ENCODE measurements around the gene PROM1. TPM values are rescaled to one million over a fixed set of nuclear protein-coding genes. Genes with fewer than 3 reads are reported as not detected.

The PROM1 gene
- total and polyA plus RNA-seq, 9 of the 15 experiments (the other 6 are each of a cell fraction or from before 2014, with no cell fraction given) = 0.05 TPM; not detected in 8

DNA sequence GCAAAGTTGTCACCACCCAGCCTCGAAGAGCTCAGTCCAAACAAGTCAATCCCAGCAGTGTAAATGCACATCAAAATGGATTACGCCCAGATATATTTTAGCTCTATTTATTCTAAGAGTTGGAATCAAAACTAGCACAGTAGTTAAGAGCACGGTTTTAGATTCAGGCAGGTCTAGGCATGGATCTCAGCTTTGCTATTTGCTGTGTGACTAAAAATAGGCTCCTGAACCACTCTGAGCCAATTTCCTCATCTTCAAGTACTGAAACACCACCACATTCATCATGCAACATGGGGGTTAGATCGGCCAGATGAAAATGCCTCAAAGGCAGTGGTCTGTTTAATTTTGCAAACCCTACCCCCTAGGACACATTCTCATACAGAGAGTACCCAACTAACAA lies 65.0 kb downstream of the PROM1 start:
- CTCF ChIA-PET (ENCODE audit: low intra/inter-chr PET ratio) = no interaction called here
- no TSS peak for BruUV-seq (replicated peaks)
- WGBS (ENCODE audit: insufficient coverage, low coverage, missing lambda C conversion rate) = 0% methylated on average over 4 of the region's 4 CpGs
- Histone ChIP-seq H4K20me1 (replicated peaks; ENCODE audit: control insufficient read depth, insufficient read depth, low read length) (no peaks in the 10 kb centered on the region; the same call in 1 of the 2 replicates), H3K27me3 (ENCODE audit: control insufficient read depth in 2 of 2, insufficient read depth in 2 of 2, low read length in 2 of 2) (peaks cover 7 to 22% of the 10 kb centered on the region in 2 experiments; a peak in 4 of 5 replicates), H3K9me3 (replicated peaks; ENCODE audit: control insufficient read depth, insufficient read depth, low read depth, low read length) (no peaks in the 10 kb centered on the region), H2AFZ (ENCODE audit: low read depth, low read length) (no peak overlapping the region), H3K79me2 (ENCODE audit: control insufficient read depth, insufficient read depth, low read length) (no peaks in the 10 kb centered on the region), H3K27ac (ENCODE audit: extremely low read depth, low read depth, low read length) (no peak overlapping the region), H3K4me1 (replicated peaks in 1 of 2; ENCODE audit: control insufficient read depth in 2 of 2, insufficient read depth in 2 of 2, low read length in 2 of 2) (no peaks in the 10 kb centered on the region), H3K36me3 (ENCODE audit: control insufficient read depth, insufficient read depth, low read length) (no peaks in the 10 kb centered on the region), H3K9ac (ENCODE audit: insufficient read depth in 1 of 2, low read depth in 2 of 2, low read length in 2 of 2) (no peak overlapping the region), H3K4me3 (no peak overlapping the region), H3K4me2 (ENCODE audit: insufficient read depth, low read length) (no peak overlapping the region), H3K9me1 (ENCODE audit: control insufficient read depth, insufficient read depth, low read length) (no peaks in the 10 kb centered on the region)
- ATAC-seq = no peak
- intact Hi-C loops (cut with micrococcal nuclease) (no loop called here), in situ Hi-C loops (cut with MboI) (no loop called here)
- POLR2A ChIA-PET = no interaction called here
- no peak for DNase-seq (ENCODE audit: extremely low read depth in 1 of 4, low spot score in 3 of 4)
- no peak for FAIRE-seq
- TF ChIP-seq SP1 (CRISPR knock-in tag; IDR thresholded peaks at IDR 0.05) = no peak
- TF ChIP-seq NCOA2 (IDR thresholded peaks at IDR 0.05; ENCODE audit: partially characterized antibody in 2 of 2) = no peak
- TF ChIP-seq HNRNPK (IDR thresholded peaks at IDR 0.05; ENCODE audit: low read depth, low read length, poor library complexity, severe bottlenecking) = no peak
- TF ChIP-seq, protein P1, sequence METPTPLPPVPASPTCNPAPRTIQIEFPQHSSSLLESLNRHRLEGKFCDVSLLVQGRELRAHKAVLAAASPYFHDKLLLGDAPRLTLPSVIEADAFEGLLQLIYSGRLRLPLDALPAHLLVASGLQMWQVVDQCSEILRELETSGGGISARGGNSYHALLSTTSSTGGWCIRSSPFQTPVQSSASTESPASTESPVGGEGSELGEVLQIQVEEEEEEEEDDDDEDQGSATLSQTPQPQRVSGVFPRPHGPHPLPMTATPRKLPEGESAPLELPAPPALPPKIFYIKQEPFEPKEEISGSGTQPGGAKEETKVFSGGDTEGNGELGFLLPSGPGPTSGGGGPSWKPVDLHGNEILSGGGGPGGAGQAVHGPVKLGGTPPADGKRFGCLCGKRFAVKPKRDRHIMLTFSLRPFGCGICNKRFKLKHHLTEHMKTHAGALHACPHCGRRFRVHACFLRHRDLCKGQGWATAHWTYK (CRISPR knock-in tag; IDR thresholded peaks at IDR 0.05) = no peak
- TF ChIP-seq, protein P2, sequence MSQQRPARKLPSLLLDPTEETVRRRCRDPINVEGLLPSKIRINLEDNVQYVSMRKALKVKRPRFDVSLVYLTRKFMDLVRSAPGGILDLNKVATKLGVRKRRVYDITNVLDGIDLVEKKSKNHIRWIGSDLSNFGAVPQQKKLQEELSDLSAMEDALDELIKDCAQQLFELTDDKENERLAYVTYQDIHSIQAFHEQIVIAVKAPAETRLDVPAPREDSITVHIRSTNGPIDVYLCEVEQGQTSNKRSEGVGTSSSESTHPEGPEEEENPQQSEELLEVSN (IDR thresholded peaks at IDR 0.05; ENCODE audit: borderline replicate concordance in 1 of 2, extremely low read depth in 1 of 2, insufficient read depth in 1 of 2, insufficient read length in 1 of 2, low read depth in 1 of 2, low read length in 1 of 2, poor library complexity in 1 of 2, severe bottlenecking in 1 of 2) = no peak
- TF ChIP-seq RFX1 (IDR thresholded peaks at IDR 0.05) = no peak
- no peak for TF ChIP-seq ZNF316 (IDR thresholded peaks at IDR 0.05)
- no peak for TF ChIP-seq MEF2A (IDR thresholded peaks at IDR 0.05; ENCODE audit: control insufficient read depth, low read depth, low read length)
- TF ChIP-seq CBX8 (IDR thresholded peaks at IDR 0.05; ENCODE audit: borderline replicate concordance, extremely low read depth, low read depth, low read length, poor library complexity, severe bottlenecking) = no peak
- no peak for TF ChIP-seq IFI16 (CRISPR knock-in tag; IDR thresholded peaks at IDR 0.05)
- no peak for TF ChIP-seq KDM2B (CRISPR knock-in tag; IDR thresholded peaks at IDR 0.05)
- TF ChIP-seq, protein P3, sequence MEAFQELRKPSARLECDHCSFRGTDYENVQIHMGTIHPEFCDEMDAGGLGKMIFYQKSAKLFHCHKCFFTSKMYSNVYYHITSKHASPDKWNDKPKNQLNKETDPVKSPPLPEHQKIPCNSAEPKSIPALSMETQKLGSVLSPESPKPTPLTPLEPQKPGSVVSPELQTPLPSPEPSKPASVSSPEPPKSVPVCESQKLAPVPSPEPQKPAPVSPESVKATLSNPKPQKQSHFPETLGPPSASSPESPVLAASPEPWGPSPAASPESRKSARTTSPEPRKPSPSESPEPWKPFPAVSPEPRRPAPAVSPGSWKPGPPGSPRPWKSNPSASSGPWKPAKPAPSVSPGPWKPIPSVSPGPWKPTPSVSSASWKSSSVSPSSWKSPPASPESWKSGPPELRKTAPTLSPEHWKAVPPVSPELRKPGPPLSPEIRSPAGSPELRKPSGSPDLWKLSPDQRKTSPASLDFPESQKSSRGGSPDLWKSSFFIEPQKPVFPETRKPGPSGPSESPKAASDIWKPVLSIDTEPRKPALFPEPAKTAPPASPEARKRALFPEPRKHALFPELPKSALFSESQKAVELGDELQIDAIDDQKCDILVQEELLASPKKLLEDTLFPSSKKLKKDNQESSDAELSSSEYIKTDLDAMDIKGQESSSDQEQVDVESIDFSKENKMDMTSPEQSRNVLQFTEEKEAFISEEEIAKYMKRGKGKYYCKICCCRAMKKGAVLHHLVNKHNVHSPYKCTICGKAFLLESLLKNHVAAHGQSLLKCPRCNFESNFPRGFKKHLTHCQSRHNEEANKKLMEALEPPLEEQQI (IDR thresholded peaks at IDR 0.05) = no peak
- no peak for TF ChIP-seq RBM17 (IDR thresholded peaks at IDR 0.05; ENCODE audit: borderline replicate concordance, low read depth, low read length)
- TF ChIP-seq, protein P4, sequence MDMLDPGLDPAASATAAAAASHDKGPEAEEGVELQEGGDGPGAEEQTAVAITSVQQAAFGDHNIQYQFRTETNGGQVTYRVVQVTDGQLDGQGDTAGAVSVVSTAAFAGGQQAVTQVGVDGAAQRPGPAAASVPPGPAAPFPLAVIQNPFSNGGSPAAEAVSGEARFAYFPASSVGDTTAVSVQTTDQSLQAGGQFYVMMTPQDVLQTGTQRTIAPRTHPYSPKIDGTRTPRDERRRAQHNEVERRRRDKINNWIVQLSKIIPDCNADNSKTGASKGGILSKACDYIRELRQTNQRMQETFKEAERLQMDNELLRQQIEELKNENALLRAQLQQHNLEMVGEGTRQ (CRISPR knock-in tag; IDR thresholded peaks at IDR 0.05) = no peak
- TF ChIP-seq BCOR (IDR thresholded peaks at IDR 0.05) = no peak
- TF ChIP-seq DACH1 (IDR thresholded peaks at IDR 0.05; ENCODE audit: partially characterized antibody) = no peak
- no peak for TF ChIP-seq ZFP30 (CRISPR knock-in tag; IDR thresholded peaks at IDR 0.05; ENCODE audit: borderline replicate concordance)
- no peak for TF ChIP-seq TCF7L2 (IDR thresholded peaks at IDR 0.05; ENCODE audit: low read depth, low read length)

All from K562 (cell line).